Right cardiac atrium (tissue), 5 donors: ENCODE results near the gene AMIGO2. TPM values are rescaled to one million over a fixed set of nuclear protein-coding genes. Genes with fewer than 3 reads are reported as not detected.
"Not testable (repeated sequence)": the region's sequence is repeated elsewhere in the genome, so short reads cannot be mapped to it uniquely, and the experiment has no call there.

ENCODE experiments used
- ATAC-seq, 2 donors: fragments of 200-7000 bp; cut with Tn5 transposase; one replicate each; pipeline versions ENCODE4 v1.8.0 to v1.9.1; 2020; ENCODE audit warnings: moderate library complexity in 2 of 2, mild to moderate bottlenecking in 1 of 2
- DNase-seq, 3 donors: peaks; one replicate each; pipeline ENCODE4 v3.0.0-alpha.2; 2020
- H3K27ac ChIP-seq: one replicate; pipeline ENCODE4 v1.5.1; 2013; ENCODE audit warnings: mild to moderate bottlenecking, low read length, control low read depth, moderate library complexity
- H3K27me3 ChIP-seq: one replicate; pipeline ENCODE4 v1.6.1; 2013; ENCODE audit not compliant: control insufficient read depth, insufficient read depth
- H3K4me1 ChIP-seq: one replicate; pipeline ENCODE4 v1.6.1; 2013; ENCODE audit warnings: low read length; ENCODE audit not compliant: control insufficient read depth, insufficient read depth
- H3K4me3 ChIP-seq: one replicate; pipeline ENCODE4 v1.5.1; 2013; ENCODE audit warnings: low read length, control low read depth
- H3K9me3 ChIP-seq: one replicate; pipeline ENCODE4 v1.6.1; 2013; ENCODE audit warnings: low read length; ENCODE audit not compliant: control insufficient read depth
- WGBS: extraction: QIAGEN DNeasy Blood & Tissue Kit; methylation state at CpG from one replicate; pipeline ENCODE4 v1.1.7; 2013; 5-methylcytosine and 5-hydroxymethylcytosine counted together
- intact Hi-C, 4 donors: fragments of 100-400 bp; cut with DNase I; formaldehyde crosslinking; loops; one replicate each; pipeline versions ENCODE4 v1.11.0 to v1.14.0; 2022 to 2023
- polyA plus RNA-seq: library from polyadenylated mRNA; stranded (reverse); fragments of 200-250 nt; gene quantifications from one replicate; pipeline ENCODE4 v1.2.3, GENCODE V29; 2013
- total RNA-seq, 4 donors: library from RNA; stranded (reverse); fragmentation: NEBNext Ultra II Directional; extraction: Animal tissue kit (Norgen Biotek cat#: 25700); gene quantifications; one replicate each; pipeline ENCODE4 v1.2.1, GENCODE V29; 2021
- donor health status: healthy with polysubstance abuse.
- donor health status: DM: no; HTN: yes; CAD: no.
- donor health status: DM: no; HTN: no; CAD: no.
- donor health status: DM: no; HTN: yes; CAD: no; lungs with severe emphysema.
- donor health status: DM: yes; HTN: yes; CAD: no.

AMIGO2 gene
- total and polyA plus RNA-seq, 5 donors, result 5.2 to 8.7 (median 6.8) TPM

DNA sequence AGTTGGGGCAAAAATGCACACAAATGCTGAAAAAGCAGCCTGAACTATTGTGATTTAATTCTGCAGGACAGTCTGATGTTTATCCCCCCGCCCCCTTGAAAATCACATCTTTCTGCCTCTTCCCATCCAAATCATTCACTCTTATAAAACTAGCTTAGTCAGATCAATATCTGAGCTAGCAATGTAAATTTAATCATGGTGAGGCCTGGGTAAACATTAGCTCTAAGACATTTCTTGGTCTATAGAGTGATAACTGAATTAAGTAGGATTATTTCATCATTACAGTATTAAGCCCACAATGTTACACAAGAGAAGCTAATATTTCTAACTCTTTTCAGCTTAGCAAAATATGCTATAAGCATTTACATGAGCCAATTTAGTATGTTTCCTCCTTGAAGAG is 9.4 kb downstream of the AMIGO2 start:
- DNase-seq, result no peak
- Histone ChIP-seq H3K4me3 (no peak overlapping the region), H3K9me3 (no peaks in the 10 kb centered on the region), H3K27ac (no peak overlapping the region), H3K27me3 (no peaks in the 10 kb centered on the region), H3K4me1 (no peaks in the 10 kb centered on the region)
- 97% methylated on average over 1 of the region's 1 CpG for WGBS
- no peak for ATAC-seq
- intact Hi-C loops, result no loop called here

DNA sequence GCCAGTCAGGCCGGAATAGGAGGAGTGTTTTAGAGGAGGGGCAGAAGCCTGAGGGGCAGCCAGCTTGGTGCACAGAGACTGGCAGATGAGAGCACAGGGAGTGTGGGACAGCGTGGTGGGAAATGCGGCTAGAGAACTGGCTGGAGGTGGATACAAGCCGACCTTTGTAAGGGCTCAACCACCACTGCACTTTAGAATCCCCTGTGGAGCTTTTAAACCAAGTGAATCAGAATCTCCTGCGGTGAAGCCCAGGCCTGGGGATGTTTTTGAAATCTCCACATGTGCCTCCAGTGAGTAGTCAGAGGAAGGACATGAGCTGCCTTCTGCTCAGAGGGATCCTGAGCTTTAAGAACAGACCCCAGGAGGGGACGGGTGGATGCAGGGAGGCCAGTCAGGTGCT is 11.2 kb downstream of the AMIGO2 start:
- no peak for ATAC-seq
- no peaks in the 10 kb centered on the region for H3K4me1 ChIP-seq
- no peaks in the 10 kb centered on the region for H3K27me3 ChIP-seq
- WGBS, result 80% methylated on average over 6 of the region's 6 CpGs
- no peak overlapping the region for H3K4me3 ChIP-seq
- intact Hi-C loops, result no loop called here
- DNase-seq, result no peak
- no peaks in the 10 kb centered on the region for H3K9me3 ChIP-seq
- H3K27ac ChIP-seq, result no peak overlapping the region

DNA sequence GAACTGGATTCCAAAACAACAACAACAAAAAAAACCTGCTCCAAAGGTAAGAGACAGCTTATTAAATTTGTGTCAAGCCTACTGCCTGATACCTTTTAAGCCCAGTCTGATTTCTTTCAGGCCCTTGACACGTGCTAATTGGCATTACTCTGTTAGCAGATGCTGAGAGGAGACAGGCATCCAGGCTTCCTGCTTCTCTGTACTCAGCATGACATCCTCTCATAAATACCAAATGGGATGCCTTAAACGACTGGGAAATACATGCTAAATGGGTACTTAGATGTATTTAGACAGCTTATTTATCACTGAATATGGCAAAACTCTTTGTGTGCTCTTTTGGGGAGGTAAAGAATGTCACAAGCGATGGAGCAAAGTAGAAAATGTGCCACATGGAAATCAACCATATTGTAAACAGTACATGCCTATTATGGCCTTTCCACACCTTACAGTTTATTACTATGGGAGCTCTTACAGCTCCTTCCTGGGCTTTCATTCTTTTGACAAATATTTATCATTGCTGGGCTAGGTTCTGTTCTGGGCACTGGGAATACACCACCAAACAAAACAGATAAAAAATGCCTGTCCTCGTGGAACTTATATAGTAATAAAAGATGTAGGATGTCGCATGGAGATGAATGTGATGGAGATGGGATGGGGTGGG is 11.9 kb downstream of the AMIGO2 start:
- H3K9me3 ChIP-seq, result no peaks in the 10 kb centered on the region
- DNase-seq (no peak), ATAC-seq (no peak)
- no peaks in the 10 kb centered on the region for H3K27me3 ChIP-seq
- intact Hi-C loops, result no loop called here
- no peak overlapping the region for H3K27ac ChIP-seq
- H3K4me1 ChIP-seq, result no peaks in the 10 kb centered on the region
- no peak overlapping the region for H3K4me3 ChIP-seq
- 76% methylated on average over 5 of the region's 5 CpGs for WGBS

DNA sequence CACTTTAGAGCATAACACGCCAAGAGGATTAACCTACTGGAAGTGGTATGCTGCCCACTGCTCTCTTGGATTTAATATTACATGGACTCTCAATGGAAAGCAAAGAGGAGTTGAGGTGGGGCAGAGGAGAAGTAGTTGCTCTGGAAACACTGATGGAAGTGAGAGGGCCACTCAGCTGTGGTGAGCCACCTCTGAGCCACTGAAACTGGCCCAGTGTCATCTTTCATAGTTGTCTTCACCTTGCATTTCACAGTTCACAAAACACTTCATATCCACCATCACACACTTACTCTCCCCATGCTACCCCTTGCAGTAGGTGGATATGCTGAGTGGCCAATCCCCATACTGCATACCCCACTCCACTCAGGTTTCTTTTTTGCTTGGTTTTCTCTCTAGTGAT is 12.6 kb downstream of the AMIGO2 start:
- DNase-seq (no peak), ATAC-seq (no peak)
- WGBS, result 96% methylated on average over 1 of the region's 1 CpG
- intact Hi-C loops, result no loop called here
- Histone ChIP-seq H3K4me3 (no peak overlapping the region), H3K4me1 (no peaks in the 10 kb centered on the region), H3K9me3 (no peaks in the 10 kb centered on the region), H3K27ac (no peak overlapping the region), H3K27me3 (no peaks in the 10 kb centered on the region)

DNA sequence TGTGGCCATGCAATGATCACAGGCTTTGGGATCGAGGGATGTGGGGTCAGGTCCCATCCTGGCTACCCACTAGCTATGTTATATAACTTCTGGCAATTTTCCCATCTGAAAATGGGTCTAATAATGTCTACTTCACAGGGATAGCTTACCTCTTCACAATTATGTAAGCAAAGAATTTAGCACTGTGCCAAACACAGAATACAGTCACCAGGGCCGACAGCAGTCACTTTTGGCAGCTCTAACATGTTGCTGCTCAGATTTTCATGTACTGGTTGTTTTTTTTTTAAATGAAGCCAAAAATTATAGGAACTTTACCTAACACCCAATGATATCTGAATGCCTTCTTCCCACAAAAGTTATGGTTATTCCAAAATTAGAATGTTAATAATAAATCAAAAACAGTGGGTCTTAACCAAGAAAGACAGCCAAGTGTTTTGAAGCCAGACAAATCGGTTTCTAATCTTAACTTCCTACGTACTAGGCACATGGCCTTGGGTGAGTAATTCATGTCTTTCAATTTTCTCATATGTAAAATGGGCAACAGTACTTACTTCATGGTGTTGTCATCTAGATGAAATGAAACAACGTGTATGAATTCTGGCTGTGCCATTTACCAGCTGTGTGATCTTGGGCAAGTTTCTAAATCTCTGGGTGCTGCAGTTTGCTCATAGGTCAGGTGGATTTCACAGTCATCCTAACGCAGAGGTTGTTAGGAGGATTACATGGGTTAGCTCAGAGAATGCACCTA is 13.3 kb downstream of the AMIGO2 start:
- no peak overlapping the region for H3K27ac ChIP-seq
- H3K4me3 ChIP-seq, result no peak overlapping the region
- H3K9me3 ChIP-seq, result no peaks in the 10 kb centered on the region
- DNase-seq (no peak), ATAC-seq (peak; percentile 53 to 59)
- no peaks in the 10 kb centered on the region for H3K4me1 ChIP-seq
- 60% methylated on average over 6 of the region's 6 CpGs for WGBS
- intact Hi-C loops, result no loop called here
- H3K27me3 ChIP-seq, result no peaks in the 10 kb centered on the region

DNA sequence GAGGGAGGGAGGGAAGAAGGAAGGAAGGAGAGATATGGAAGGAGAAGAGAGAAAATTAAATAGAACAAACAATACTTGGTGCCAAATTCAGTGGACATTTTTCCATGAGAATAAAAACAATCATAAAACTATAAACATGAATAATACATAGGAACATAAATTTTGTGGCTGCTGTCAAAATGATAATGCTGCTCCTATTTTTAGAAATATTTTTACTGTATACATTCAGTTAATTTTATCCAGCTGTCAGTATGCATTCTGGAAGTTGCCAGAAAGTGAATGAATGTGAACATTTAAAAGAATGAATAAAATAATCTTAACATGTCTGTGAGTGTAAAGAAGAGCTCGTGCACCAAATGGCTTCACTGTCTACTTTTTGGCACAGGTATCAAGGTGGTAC is 14.2 kb downstream of the AMIGO2 start:
- H3K27ac ChIP-seq, result no peak overlapping the region
- H3K4me3 ChIP-seq, result no peak overlapping the region
- 77% methylated on average over 1 of the region's 1 CpG for WGBS
- no peaks in the 10 kb centered on the region for H3K4me1 ChIP-seq
- H3K27me3 ChIP-seq, result no peaks in the 10 kb centered on the region
- H3K9me3 ChIP-seq, result no peaks in the 10 kb centered on the region
- ATAC-seq (no peak), DNase-seq (no peak)
- intact Hi-C loops, result no loop called here

DNA sequence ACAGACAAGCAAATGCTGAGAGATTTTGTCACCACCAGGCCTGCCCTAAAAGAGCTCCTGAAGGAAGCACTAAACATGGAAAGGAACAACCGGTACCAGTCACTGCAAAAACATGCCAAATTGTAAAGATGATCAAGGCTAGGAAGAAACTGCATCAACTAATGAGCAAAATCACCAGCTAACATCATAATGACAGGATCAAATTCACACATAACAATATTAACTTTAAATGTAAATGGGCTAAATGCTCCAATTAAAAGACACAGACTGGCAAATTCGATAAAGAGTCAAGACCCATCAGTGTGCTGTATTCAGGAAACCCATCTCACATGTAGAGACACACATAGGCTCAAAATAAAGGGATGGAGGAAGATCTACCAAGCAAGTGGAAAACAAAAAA is 21.1 kb downstream of the AMIGO2 start:
- ATAC-seq, H3K27me3 ChIP-seq, H3K27ac ChIP-seq, H3K4me3 ChIP-seq, DNase-seq, H3K9me3 ChIP-seq, H3K4me1 ChIP-seq, intact Hi-C loops: not testable (repeated sequence)
- WGBS, result 92% methylated on average over 2 of the region's 2 CpGs

DNA sequence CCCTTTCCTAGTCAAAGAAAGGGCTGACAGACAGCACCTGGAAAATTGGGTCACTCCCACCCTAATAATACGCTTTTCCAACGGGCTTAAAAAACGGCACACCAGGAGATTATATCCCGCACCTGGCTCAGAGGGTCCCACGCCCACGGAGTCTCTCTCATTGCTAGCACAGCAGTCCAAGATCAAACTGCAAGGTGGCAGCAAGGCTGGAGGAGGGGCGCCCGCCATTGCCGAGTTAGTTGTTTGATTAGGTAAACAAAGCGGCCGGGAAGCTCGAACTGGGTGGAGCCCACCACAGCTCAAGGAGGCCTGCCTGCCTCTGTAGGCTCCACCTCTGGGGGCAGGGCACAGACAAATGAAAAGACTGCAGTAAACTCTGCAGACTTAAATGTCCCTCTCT is 22.8 kb downstream of the AMIGO2 start:
- H3K4me1 ChIP-seq, intact Hi-C loops, ATAC-seq, H3K27ac ChIP-seq, H3K27me3 ChIP-seq, DNase-seq, H3K4me3 ChIP-seq, H3K9me3 ChIP-seq: not testable (repeated sequence)
- WGBS, result 95% methylated on average over 12 of the region's 12 CpGs

DNA sequence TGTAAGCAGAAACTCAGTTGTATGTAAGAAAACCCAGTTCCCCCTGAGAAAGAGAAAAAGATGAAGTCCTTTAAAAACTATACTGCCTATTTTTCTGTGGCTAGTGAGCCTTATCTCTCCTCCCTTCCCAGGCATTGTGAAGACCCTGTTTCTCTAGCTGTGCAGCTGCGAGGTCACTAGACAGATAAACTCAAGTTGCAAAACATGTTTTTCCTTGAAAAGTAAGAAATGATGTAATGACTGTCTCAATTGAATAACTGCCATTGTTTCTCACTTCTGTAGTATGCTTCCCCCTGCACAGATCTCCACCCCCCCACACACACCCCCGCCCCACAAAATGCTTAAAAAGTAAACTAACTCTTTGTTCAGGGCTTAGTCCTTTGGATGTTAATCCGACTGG is 23.9 kb downstream of the AMIGO2 start:
- 41% methylated on average over 3 of the region's 3 CpGs for WGBS
- H3K9me3 ChIP-seq, H3K4me3 ChIP-seq, H3K4me1 ChIP-seq, H3K27ac ChIP-seq, DNase-seq, H3K27me3 ChIP-seq, ATAC-seq, intact Hi-C loops: not testable (repeated sequence)

DNA sequence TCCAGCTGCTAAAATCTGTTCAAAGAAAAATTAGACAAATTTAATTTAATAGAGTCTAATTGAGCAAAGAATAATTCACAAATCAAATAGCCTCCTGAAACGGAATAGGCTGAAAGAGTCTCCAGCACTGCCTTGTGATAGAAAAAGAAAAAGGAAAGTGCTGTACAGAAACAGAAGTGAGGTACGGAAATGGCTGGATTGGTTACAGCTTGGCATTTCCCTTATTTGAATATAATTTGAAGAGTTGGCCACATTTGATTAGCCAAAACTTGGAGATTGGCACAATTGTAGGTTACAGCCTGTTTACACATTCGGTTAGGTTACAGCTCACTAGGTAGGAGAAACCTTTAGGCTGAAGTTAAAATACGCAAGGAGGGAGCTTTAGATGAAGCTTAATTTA is 25.1 kb downstream of the AMIGO2 start:
- no peaks in the 10 kb centered on the region for H3K4me1 ChIP-seq
- H3K4me3 ChIP-seq, result no peak overlapping the region
- 90% methylated on average over 4 of the region's 4 CpGs for WGBS
- intact Hi-C loops, result no loop called here
- DNase-seq (no peak), ATAC-seq (no peak)
- no peaks in the 10 kb centered on the region for H3K27me3 ChIP-seq
- no peaks in the 10 kb centered on the region for H3K9me3 ChIP-seq
- no peak overlapping the region for H3K27ac ChIP-seq

DNA sequence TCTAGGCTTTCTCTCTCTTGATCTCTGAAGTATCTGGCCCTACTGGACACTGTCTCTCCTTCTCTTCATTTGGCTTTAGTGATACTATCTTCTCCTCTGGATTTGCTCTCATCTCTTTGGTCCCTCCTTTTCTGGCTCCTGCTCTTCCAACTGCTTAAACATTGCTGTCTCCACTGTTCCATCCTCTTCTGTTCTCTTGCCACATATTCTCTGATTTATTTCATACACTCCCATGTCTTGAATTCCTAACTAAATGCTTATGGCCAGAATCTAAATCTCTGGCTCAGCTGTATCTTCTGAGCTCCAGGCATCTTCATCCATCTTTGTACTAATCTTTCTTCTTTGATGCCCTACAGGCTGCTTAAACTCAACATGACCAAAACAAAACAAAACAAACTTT is 25.8 kb downstream of the AMIGO2 start:
- H3K27ac ChIP-seq, result no peak overlapping the region
- intact Hi-C loops, result no loop called here
- DNase-seq, result no peak
- no peaks in the 10 kb centered on the region for H3K4me1 ChIP-seq
- no peak overlapping the region for H3K4me3 ChIP-seq
- no peak for ATAC-seq
- H3K27me3 ChIP-seq, result no peaks in the 10 kb centered on the region
- H3K9me3 ChIP-seq, result no peaks in the 10 kb centered on the region
